Heart right ventricle (tissue), 16 donors: ENCODE data around the gene MROH8. TPM values are rescaled to one million over a fixed set of nuclear protein-coding genes. Genes with fewer than 3 reads are reported as not detected.

Source experiments
- ATAC-seq, 8 donors: fragments of 200-7000 bp; cut with Tn5 transposase; one replicate each; pipeline ENCODE4 v1.9.1; 2020; ENCODE audit warnings: mild to moderate bottlenecking in 8 of 8, moderate library complexity in 8 of 8, moderate number of reproducible peaks in 1 of 8
- DNase-seq, 2 donors: peaks; one replicate each; pipeline ENCODE4 v3.0.0-alpha.2; 2020
- H3K27ac ChIP-seq, 10 donors: fragments of 200-600 bp; sonication (generic) in 2 of 10; one replicate each; pipeline versions ENCODE4 v1.5.0 to v1.8.0; 2020 to 2022; ENCODE audit warnings: mild to moderate bottlenecking in 3 of 10
- H3K27me3 ChIP-seq, 7 donors: fragments of 200-600 bp; one replicate each; pipeline ENCODE4 v1.8.0; 2021 to 2022; ENCODE audit warnings: mild to moderate bottlenecking in 2 of 7
- H3K36me3 ChIP-seq, 9 donors: fragments of 200-600 bp; sonication (generic) in 1 of 9; one replicate each; pipeline versions ENCODE4 v1.5.0 to v1.8.0; 2020 to 2022; ENCODE audit warnings: mild to moderate bottlenecking in 2 of 9
- H3K4me1 ChIP-seq, 9 donors: fragments of 200-600 bp; sonication (generic) in 1 of 9; one replicate each; pipeline versions ENCODE4 v1.5.0 to v1.8.0; 2020 to 2022; ENCODE audit warnings: mild to moderate bottlenecking in 4 of 9
- H3K4me3 ChIP-seq, 10 donors: fragments of 200-600 bp; sonication (generic) in 2 of 10; one replicate each; pipeline versions ENCODE4 v1.5.0 to v1.8.0; 2020 to 2022; ENCODE audit warnings: mild to moderate bottlenecking in 7 of 10, moderate library complexity in 2 of 10
- H3K9me3 ChIP-seq, 11 donors: fragments of 200-600 bp in 10 of 11; sonication (generic) in 2 of 11; one replicate each; pipeline versions ENCODE4 v1.5.0 to v1.8.0; 2013 to 2022; ENCODE audit warnings: mild to moderate bottlenecking in 2 of 11, control low read depth in 1 of 11, moderate library complexity in 1 of 11
- CTCF ChIP-seq, 9 donors: fragments of 200-600 bp; sonication (generic) in 2 of 9; IDR thresholded peaks; one replicate each; pipeline versions ENCODE4 v1.5.0 to v1.8.0; 2021 to 2022; ENCODE audit warnings: antibody characterized with exemption in 9 of 9, mild to moderate bottlenecking in 5 of 9, moderate library complexity in 1 of 9
- WGBS, 2 donors: extraction: QIAGEN DNeasy Blood & Tissue Kit; methylation state at CpG; one replicate each; pipeline ENCODE4 v1.1.7; 2013; ENCODE audit warnings: inconsistent platforms in 1 of 2; 5-methylcytosine and 5-hydroxymethylcytosine counted together
- intact Hi-C, 10 donors: fragments of 100-400 bp; cut with DNase I; formaldehyde crosslinking; loops; one replicate each; pipeline versions ENCODE4 v1.11.1 to v1.14.2; 2022
- polyA plus RNA-seq, 2 donors: library from polyadenylated mRNA; stranded (reverse); fragments of 200-250 nt; gene quantifications; one replicate each; pipeline ENCODE4 v1.2.3, GENCODE V29; 2013
- total RNA-seq, 10 donors: library from RNA; stranded (reverse); fragmentation: NEBNext Ultra II Directional in 3 of 10; extraction: Animal tissue kit (Norgen Biotek cat#: 25700) in 3 of 10; gene quantifications; one replicate each; pipeline versions ENCODE4 v1.2.1 to v1.2.4, GENCODE V29; 2021 to 2023
- donor health status: Arrhythmogenic right ventricular cardiomyopathy.
- donor health status: ischemic (EF 13 %, LVEDD 7.1; RV severe dilation, severe dysfunction).
- donor health status: healthy with polysubstance abuse.
- donor health status: DM: no; HTN: yes; CAD: no.
- donor health status: DM: no; HTN: no; CAD: no.
- donor health status: ischemic (EF 25% LVEDD 6.9; RV normal size, moderate dysfunction).
- donor health status: ischemic (EF 25% LVEDD 5.7; RV mildly dilated, moderate dysfunction).
- donor health status: healthy.
- donor health status: DM: yes; HTN: yes; CAD: no.
- donor health status: Ischemic cardiomyopathy.
- donor health status: ischemic (EF 35%, LVEDD 5.7; RV mildly dilated, moderate dysfunction).
- donor health status: nonischemic (EF 11% LVEDD 7.7; RV severe dilation, severe dysfunction).
- donor health status: DM: yes; HTN: yes; CAD: no.
- donor health status: PGD.
- donor health status: ischemic (EF 29% LVEDD 5.4; RV normal size, mild dysfunction).
- donor health status: nonischemic (EF 23%, LVEDD 6.1; RV moderate dilation, normal function).

MROH8 gene
- total and polyA plus RNA-seq, 12 donors: 1.8 to 10.0 (median 6.1) TPM

GRCh38 chr20:37200376-37200775 lies 21.0 kb upstream of the MROH8 start:
- ATAC-seq (no peak), DNase-seq (no peak)
- Histone ChIP-seq H3K27me3 (no peaks in the 10 kb centered on the region), H3K4me1 (peaks cover 0 to 16% (median 6%) of the 10 kb centered on the region in 9 donors), H3K4me3 (no peak overlapping the region), H3K9me3 (no peaks in the 10 kb centered on the region), H3K36me3 (peaks cover 6 to 80% (median 28%) of the 10 kb centered on the region in 9 donors), H3K27ac (no peak overlapping the region)
- TF ChIP-seq CTCF (IDR thresholded peaks at IDR 0.05): no peak
- 88 to 95% methylated on average over 4 of the region's 4 CpGs for WGBS, 2 donors
- intact Hi-C loops: loop anchor here in 6 of 10 donors (5.0 to 10.0 kb wide), 5 partner anchors 64 to 337 kb away; partner anchors contain the start of gene GHRH (in 1 of the 6)

- no peak overlapping the region for H3K4me3 ChIP-seq
- no peaks in the 10 kb centered on the region for H3K27me3 ChIP-seq
- H3K27ac ChIP-seq: no peak overlapping the region
- H3K4me1 ChIP-seq: peaks cover 0 to 25% (median 12%) of the 10 kb centered on the region in 9 donors
- ATAC-seq (no peak), DNase-seq (no peak)
- H3K9me3 ChIP-seq: no peaks in the 10 kb centered on the region
- peaks cover 0 to 68% (median 17%) of the 10 kb centered on the region in 9 donors for H3K36me3 ChIP-seq
- TF ChIP-seq CTCF (IDR thresholded peaks at IDR 0.05): no peak
- 80 to 84% methylated on average over 16 of the region's 16 CpGs for WGBS, 2 donors
- intact Hi-C loops: loop anchor here in 7 of 10 donors (2.0 to 10.0 kb wide), 5 partner anchors 183 to 338 kb away; no protein-coding TSS in a partner anchor
These were observed 19.7 kb upstream of the MROH8 start for GRCh38 chr20:37198932-37199660.

GRCh38 chr20:37194621-37195417 lies 15.5 kb upstream of the MROH8 start:
- no peaks in the 10 kb centered on the region for H3K9me3 ChIP-seq
- DNase-seq (no peak), ATAC-seq (no peak)
- no peak for TF ChIP-seq CTCF (IDR thresholded peaks at IDR 0.05)
- H3K27me3 ChIP-seq: no peaks in the 10 kb centered on the region
- no peak overlapping the region for H3K27ac ChIP-seq
- peaks cover 3 to 61% (median 43%) of the 10 kb centered on the region in 9 donors for H3K4me1 ChIP-seq
- 60 to 63% methylated on average over 14 of the region's 14 CpGs for WGBS, 2 donors
- H3K36me3 ChIP-seq: peaks cover 0 to 54% (median 10%) of the 10 kb centered on the region in 9 donors
- intact Hi-C loops: loop anchor here in 6 of 10 donors (1.0 to 10.0 kb wide), 5 partner anchors 187 to 340 kb away; no protein-coding TSS in a partner anchor
- H3K4me3 ChIP-seq: no peak overlapping the region

- no peak for DNase-seq
- WGBS, 2 donors: 89 to 90% methylated on average over 8 of the region's 8 CpGs
- Histone ChIP-seq H3K4me3 (no peak overlapping the region), H3K36me3 (peaks cover 0 to 52% (median 2%) of the 10 kb centered on the region in 9 donors), H3K27ac (no peak overlapping the region), H3K4me1 (peaks cover 3 to 62% (median 48%) of the 10 kb centered on the region in 9 donors), H3K27me3 (no peaks in the 10 kb centered on the region), H3K9me3 (no peaks in the 10 kb centered on the region)
- no peak for ATAC-seq
- intact Hi-C loops: loop anchor here in 4 of 10 donors (2.0 to 10.0 kb wide), 2 partner anchors 191 to 341 kb away; no protein-coding TSS in a partner anchor
- no peak for TF ChIP-seq CTCF (IDR thresholded peaks at IDR 0.05)
These were observed 14.5 kb upstream of the MROH8 start for GRCh38 chr20:37193821-37194220.
